Neural progenitor cell (in vitro differentiated cells): ENCODE measurements around the gene CCDC138.

Experiments used
- EZH2phosphoT487 ChIP-seq: fragments of 200-600 bp; sonication (generic); IDR thresholded peaks from 2 replicates; pipeline ENCODE4 v1.6.1; 2017; ENCODE audit warnings: antibody characterized with exemption
- TF ChIP-seq, protein P1 (sequence below): fragments of 200-600 bp; sonication (generic); IDR thresholded peaks from 2 replicates; pipeline ENCODE4 v1.5.1; 2017; ENCODE audit warnings: antibody characterized with exemption, mild to moderate bottlenecking

DNA sequence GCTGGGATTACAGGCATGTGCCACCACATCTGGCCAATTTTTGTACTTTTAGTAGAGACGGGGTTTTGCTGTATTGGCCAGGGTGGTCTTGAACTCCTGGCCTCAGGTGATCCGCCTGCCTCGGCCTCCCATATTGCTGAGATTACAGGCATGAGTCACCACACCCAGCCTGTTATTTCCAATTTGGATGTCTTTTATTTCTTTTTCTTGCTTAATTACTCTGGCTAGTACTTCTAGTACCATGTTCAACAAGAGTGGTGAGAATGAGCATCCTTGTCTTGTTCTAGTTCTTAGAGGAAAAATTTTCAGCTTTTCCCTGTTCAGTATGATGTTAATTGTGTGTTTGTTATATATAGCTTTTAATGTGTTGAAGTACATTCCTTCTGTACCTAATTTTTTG lies 23.4 kb downstream of the CCDC138 start:
- TF ChIP-seq, protein P1, sequence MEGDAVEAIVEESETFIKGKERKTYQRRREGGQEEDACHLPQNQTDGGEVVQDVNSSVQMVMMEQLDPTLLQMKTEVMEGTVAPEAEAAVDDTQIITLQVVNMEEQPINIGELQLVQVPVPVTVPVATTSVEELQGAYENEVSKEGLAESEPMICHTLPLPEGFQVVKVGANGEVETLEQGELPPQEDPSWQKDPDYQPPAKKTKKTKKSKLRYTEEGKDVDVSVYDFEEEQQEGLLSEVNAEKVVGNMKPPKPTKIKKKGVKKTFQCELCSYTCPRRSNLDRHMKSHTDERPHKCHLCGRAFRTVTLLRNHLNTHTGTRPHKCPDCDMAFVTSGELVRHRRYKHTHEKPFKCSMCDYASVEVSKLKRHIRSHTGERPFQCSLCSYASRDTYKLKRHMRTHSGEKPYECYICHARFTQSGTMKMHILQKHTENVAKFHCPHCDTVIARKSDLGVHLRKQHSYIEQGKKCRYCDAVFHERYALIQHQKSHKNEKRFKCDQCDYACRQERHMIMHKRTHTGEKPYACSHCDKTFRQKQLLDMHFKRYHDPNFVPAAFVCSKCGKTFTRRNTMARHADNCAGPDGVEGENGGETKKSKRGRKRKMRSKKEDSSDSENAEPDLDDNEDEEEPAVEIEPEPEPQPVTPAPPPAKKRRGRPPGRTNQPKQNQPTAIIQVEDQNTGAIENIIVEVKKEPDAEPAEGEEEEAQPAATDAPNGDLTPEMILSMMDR, result no peak
- no peak for TF ChIP-seq EZH2phosphoT487
